Keratinocyte (primary cell): Measurements from ENCODE around the gene IREB2.

Experiments used
- EZH2 ChIP-seq: IDR thresholded peaks from one replicate; pipeline ENCODE4 v1.6.1; 2012; ENCODE audit warnings: inconsistent platforms, mild to moderate bottlenecking, low read length, moderate library complexity
- TF ChIP-seq, protein P1 (sequence below), 3 experiments: IDR thresholded peaks in 1 of 3; conservative IDR thresholded peaks in 1 of 3; optimal IDR thresholded peaks in 1 of 3; 2 replicates in 2 of 3; 3 replicates in 1 of 3; pipeline versions ENCODE3 to v1.5.1; 2011; ENCODE audit warnings: low read length in 3 of 3, mild to moderate bottlenecking in 3 of 3, moderate library complexity in 2 of 3, control low read depth in 1 of 3, inconsistent platforms in 1 of 3; ENCODE audit not compliant: insufficient read depth in 2 of 3; ENCODE audit errors: extremely low read depth in 1 of 3

- TF ChIP-seq, protein P1, sequence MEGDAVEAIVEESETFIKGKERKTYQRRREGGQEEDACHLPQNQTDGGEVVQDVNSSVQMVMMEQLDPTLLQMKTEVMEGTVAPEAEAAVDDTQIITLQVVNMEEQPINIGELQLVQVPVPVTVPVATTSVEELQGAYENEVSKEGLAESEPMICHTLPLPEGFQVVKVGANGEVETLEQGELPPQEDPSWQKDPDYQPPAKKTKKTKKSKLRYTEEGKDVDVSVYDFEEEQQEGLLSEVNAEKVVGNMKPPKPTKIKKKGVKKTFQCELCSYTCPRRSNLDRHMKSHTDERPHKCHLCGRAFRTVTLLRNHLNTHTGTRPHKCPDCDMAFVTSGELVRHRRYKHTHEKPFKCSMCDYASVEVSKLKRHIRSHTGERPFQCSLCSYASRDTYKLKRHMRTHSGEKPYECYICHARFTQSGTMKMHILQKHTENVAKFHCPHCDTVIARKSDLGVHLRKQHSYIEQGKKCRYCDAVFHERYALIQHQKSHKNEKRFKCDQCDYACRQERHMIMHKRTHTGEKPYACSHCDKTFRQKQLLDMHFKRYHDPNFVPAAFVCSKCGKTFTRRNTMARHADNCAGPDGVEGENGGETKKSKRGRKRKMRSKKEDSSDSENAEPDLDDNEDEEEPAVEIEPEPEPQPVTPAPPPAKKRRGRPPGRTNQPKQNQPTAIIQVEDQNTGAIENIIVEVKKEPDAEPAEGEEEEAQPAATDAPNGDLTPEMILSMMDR (optimal IDR thresholded peaks at IDR 0.05 in 1 of 3, IDR thresholded peaks at IDR 0.05 in 1 of 3, conservative IDR thresholded peaks at IDR 0.05 in 1 of 3; ENCODE audit: extremely low read depth in 1 of 3, insufficient read depth in 2 of 3, low read length in 3 of 3), result no peak
- no peak for TF ChIP-seq EZH2
Observed at GRCh38 chr15:78550815-78551214, 112.8 kb downstream of the IREB2 start.
